ENCODE measurements around the gene NCSTN. TPM values are rescaled to one million over a fixed set of nuclear protein-coding genes. Genes with fewer than 3 reads are reported as not detected.

The NCSTN gene
- total and polyA plus RNA-seq, 9 of the 15 experiments (the other 6 are each of a cell fraction or from before 2014, with no cell fraction given) = 21.3 to 91.1 (median 57.9) TPM

- TF ChIP-seq GTF3C2 (IDR thresholded peaks at IDR 0.05; ENCODE audit: borderline replicate concordance, extremely low read depth, insufficient read length) = no peak
- no peak for TF ChIP-seq MAFK (IDR thresholded peaks at IDR 0.05; ENCODE audit: low read length)
- no peak for TF ChIP-seq RFX7 (CRISPR knock-in tag; IDR thresholded peaks at IDR 0.05)
- TF ChIP-seq HDAC3 (IDR thresholded peaks at IDR 0.05; ENCODE audit: borderline replicate concordance, partially characterized antibody) = no peak
- TF ChIP-seq HMG20A (CRISPR knock-in tag; conservative IDR thresholded peaks at IDR 0.05) = no peak
- TF ChIP-seq RB1 (IDR thresholded peaks at IDR 0.05; ENCODE audit: low read depth) = no peak
- TF ChIP-seq NR4A1 (CRISPR knock-in tag; IDR thresholded peaks at IDR 0.05) = no peak
- no peak for TF ChIP-seq NR4A1 (tag; IDR thresholded peaks at IDR 0.05)
- no peak for TF ChIP-seq ZBTB5 (IDR thresholded peaks at IDR 0.05)
- TF ChIP-seq ZNF77 (CRISPR knock-in tag; IDR thresholded peaks at IDR 0.05) = no peak
- TF ChIP-seq PHF8 (IDR thresholded peaks at IDR 0.05; ENCODE audit: borderline replicate concordance, low read length) = no peak
- TF ChIP-seq CBFA2T3 (IDR thresholded peaks at IDR 0.05) = no peak
- no peak for TF ChIP-seq ZNF75A (CRISPR knock-in tag; IDR thresholded peaks at IDR 0.05)
- TF ChIP-seq TRIM28 (IDR thresholded peaks at IDR 0.05) = no peak
- TF ChIP-seq PURB (CRISPR knock-in tag; IDR thresholded peaks at IDR 0.05; ENCODE audit: low read depth) = no peak
- no peak for TF ChIP-seq RUNX1 (IDR thresholded peaks at IDR 0.05; ENCODE audit: low read depth)
- TF ChIP-seq ZNF232 (CRISPR knock-in tag; IDR thresholded peaks at IDR 0.05) = no peak
- no peak for TF ChIP-seq PHTF2 (CRISPR knock-in tag; IDR thresholded peaks at IDR 0.05)
- no peak for TF ChIP-seq ZNF253 (CRISPR knock-in tag; conservative IDR thresholded peaks at IDR 0.05)
- TF ChIP-seq KDM1A (IDR thresholded peaks at IDR 0.05) = no peak
Measured at GRCh38 chr1:160354388-160354985, 11.3 kb downstream of the NCSTN start (continued).
